OCI-LY7 (cell line): Measurements from ENCODE around the gene ULK3.

Experiments
- CTCF ChIP-seq: fragments of 200-600 bp; sonication (generic); conservative IDR thresholded peaks from 2 replicates; pipeline ENCODE4 v1.5.1; 2014; ENCODE audit warnings: mild to moderate bottlenecking, antibody characterized with exemption, low read length, moderate library complexity, mixed read lengths
- EZH2phosphoT487 ChIP-seq: fragments of 200-600 bp; sonication (generic); IDR thresholded peaks from 2 replicates; pipeline ENCODE4 v1.6.1; 2018; ENCODE audit warnings: low read depth, borderline replicate concordance, mild to moderate bottlenecking, mixed run types, antibody characterized with exemption, low read length, moderate library complexity, mixed read lengths

GRCh38 chr15:74892313-74892712, 49.4 kb upstream of the ULK3 start:
- TF ChIP-seq CTCF (no peak), EZH2phosphoT487 (no peak)
